PC-3 (cell line): Measurements from ENCODE around the gene KISS1.

Experiments
- EZH2 ChIP-seq: fragments of 300-600 bp; sonication (generic); IDR thresholded peaks from one replicate; pipeline ENCODE4 v1.6.1; 2017; ENCODE audit warnings: antibody characterized with exemption, mild to moderate bottlenecking, low read length; ENCODE audit not compliant: unreplicated experiment
- EZH2phosphoT487 ChIP-seq: fragments of 300-600 bp; sonication (generic); IDR thresholded peaks from 2 replicates; pipeline ENCODE4 v1.6.1; 2018; ENCODE audit warnings: mild to moderate bottlenecking, antibody characterized with exemption, low read length, borderline replicate concordance
- TF ChIP-seq, protein P1 (sequence below): fragments of 300-600 bp; sonication (generic); conservative IDR thresholded peaks from 2 replicates; pipeline ENCODE4 v1.5.1; 2017; ENCODE audit warnings: antibody characterized with exemption, low read depth, mild to moderate bottlenecking, low read length

- TF ChIP-seq EZH2 (no peak), EZH2phosphoT487 (no peak)
- TF ChIP-seq, protein P1, sequence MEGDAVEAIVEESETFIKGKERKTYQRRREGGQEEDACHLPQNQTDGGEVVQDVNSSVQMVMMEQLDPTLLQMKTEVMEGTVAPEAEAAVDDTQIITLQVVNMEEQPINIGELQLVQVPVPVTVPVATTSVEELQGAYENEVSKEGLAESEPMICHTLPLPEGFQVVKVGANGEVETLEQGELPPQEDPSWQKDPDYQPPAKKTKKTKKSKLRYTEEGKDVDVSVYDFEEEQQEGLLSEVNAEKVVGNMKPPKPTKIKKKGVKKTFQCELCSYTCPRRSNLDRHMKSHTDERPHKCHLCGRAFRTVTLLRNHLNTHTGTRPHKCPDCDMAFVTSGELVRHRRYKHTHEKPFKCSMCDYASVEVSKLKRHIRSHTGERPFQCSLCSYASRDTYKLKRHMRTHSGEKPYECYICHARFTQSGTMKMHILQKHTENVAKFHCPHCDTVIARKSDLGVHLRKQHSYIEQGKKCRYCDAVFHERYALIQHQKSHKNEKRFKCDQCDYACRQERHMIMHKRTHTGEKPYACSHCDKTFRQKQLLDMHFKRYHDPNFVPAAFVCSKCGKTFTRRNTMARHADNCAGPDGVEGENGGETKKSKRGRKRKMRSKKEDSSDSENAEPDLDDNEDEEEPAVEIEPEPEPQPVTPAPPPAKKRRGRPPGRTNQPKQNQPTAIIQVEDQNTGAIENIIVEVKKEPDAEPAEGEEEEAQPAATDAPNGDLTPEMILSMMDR, result no peak
Observed at GRCh38 chr1:204222764-204223055, 26.4 kb upstream of the KISS1 start.
